Kidney glomerular epithelial cell (primary cell): ENCODE data around the gene COBL.
A peak's percentile ranks its signal among the peaks of the same experiment; 100 is the strongest.

Experiments used
- DNase-seq: peaks from one replicate; lab custom pipeline; 2025; lab: John Stamatoyannopoulos, UW

COBL gene

GRCh38 chr7:51073171-51073570 is 243.4 kb downstream of the COBL start:
- DNase-seq = no peak

DNA sequence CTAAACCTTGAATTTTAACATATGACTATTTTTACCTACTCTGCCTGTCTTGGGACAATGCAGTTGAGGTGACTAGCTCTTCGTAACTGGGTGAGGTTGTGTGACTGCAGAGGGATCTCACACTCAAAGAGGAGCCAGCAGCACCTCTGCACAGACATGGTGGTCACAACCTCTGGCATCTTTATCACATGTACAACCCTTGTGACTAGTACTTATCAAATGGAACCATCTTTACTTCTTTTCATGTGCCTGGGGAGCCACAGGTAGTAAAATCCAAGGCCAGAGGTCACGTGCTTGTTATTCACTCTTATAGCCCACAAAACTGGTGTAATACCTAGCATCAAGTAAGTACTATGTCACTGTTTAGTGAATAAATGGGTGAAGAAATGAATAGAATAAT is 244.3 kb downstream of the COBL start:
- no peak for DNase-seq

DNA sequence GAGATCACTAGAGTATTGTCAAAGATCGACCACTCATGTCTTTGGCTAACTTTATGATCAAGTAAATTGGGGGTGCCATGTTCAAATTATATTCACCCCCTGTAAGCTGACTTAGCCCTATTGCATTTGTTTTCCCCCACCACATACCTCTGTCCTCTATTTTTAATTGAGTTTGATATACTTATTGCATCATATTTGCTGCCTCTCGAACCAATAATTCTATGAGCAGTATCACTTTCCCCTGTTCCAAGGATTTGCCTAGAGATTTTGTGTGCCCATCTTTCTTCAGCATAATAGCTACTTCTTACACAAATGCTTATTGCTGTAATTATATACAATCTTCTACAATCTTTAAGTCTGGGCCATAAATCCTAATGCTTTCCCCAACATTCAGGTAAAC is 245.2 kb downstream of the COBL start:
- DNase-seq = no peak

DNA sequence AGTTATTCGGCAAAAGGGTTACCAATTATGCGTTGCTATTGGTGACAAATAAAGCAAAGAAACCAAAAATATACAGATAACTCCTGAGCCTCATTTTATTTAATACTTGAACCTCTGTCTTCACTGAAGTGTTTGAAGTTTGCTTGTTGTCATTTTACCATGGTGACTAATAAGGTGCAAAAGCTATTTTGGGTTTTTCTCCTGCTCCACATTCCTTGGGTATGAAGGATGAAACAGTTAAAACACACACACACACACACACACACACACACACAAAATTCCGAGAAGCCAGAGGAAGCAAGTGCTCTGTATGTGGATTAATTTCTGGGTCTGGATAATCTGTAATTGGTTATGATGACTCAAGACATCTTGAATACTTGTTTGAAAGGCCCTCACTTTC is 246.5 kb downstream of the COBL start:
- no peak for DNase-seq

DNA sequence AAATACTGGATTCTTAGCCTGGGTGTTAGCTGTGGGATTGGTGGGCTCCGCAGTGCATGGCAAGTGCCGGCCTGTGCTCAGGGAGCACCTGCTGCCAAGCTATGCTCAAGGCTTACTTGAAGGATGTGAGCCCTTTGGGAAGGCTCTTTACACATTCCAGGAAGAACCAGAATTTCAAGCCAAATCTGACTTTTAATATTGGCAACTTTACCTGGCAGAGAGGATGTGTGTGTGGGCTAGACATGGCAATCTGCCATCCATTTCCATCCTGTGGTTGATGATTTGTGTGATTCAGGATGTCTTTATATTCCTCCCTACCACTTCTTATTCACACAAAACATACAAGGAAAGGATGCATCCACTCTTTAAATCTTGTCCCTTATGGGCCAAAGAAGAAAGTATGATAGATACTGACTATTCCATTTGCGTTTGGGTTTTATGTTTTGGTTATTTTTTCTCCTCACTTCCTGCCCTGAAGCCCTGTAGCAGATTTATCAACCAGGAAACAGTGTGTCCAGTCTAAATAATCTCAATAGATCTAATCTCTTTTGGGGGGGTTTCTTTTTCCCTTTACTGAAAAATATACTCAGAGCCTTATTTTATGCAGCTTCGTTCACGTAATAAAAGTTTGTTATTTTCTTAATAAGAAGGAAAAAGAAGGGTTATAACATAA is 247.1 kb downstream of the COBL start:
- peak; percentile 14 for DNase-seq

DNA sequence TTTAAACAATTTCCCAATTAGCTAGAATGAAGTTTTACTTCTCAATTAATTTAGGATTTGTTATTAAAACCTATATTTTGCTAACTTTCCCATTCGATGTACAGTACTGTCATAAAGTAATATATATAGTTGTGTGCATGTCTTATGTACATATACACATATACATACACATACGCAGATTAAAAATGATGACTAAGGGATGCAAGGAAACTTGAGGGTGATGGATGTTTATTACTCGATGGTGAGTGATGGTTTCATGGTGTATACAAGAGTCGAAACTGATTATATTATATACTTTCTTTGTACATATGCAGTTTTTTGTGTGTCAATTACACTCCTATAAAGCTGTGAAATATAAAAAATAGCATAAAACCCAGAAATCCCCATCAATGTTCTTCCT is 248.2 kb downstream of the COBL start:
- no peak for DNase-seq

- DNase-seq = peak; percentile 73
These were observed 248.9 kb downstream of the COBL start for GRCh38 chr7:51067757-51068156.

GRCh38 chr7:51067258-51067657 is 249.4 kb downstream of the COBL start:
- no peak for DNase-seq

DNA sequence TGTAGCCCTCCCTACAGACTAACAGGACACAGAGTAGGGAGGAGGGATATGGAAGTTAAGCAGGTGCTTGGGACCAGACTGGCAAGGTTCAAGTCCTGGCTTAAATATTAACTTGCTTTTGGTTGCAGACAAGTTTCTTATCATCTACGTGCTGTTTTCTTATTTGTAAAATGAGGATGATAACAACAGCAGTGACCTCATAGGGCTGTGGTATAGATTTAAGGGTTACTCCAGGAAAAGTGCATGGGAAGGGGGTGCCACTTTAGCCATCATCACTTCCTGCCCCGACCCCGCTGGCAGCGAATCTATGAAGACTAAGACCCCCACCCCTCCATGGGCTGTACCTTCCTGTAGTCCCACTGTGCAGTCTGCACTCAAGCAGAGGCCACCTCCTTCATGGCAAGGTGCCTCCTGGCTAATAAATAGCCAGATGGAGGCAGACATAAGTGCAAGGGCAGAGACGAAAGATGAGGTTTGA is 250.2 kb downstream of the COBL start:
- no peak for DNase-seq

- no peak for DNase-seq
These were observed 250.8 kb downstream of the COBL start for GRCh38 chr7:51065766-51066165.

- DNase-seq = no peak
These were observed 251.9 kb downstream of the COBL start for GRCh38 chr7:51064688-51065087.

DNA sequence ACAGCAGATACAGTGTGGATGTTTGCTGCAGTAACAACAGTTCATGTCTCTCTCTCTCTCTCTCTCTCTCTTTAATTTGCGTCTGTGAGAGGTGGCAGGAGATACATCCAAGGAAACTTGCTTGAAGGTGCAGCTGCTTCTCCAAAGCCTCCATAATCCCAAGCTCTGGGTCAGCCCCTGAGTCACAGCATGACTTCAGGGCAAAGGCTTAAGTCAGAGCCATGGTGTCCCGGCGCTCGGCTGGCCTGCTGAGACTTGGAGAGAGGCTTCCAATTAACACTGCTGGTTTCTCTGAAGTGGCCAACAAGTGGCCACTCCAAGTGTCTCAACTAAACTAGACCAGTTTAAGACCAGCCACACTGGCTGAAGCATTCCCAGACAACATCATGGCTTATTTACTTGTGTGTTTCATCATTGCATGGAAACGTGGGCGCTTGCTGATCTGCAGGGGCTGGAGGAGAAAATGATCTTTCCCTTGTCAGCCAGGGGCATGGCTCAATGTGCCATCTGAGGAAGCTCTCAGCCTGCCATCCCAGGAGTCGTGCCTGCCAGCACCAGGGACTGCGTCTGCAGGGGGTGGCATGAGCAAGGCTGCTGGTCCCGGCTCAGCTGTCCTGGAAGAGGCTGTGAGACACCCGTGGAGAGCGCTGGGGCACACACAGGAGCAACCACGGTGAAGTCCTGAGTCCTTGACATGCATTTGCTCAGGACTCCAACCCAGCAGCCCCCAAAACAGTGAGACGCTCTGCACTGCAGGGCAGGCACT is 254.2 kb downstream of the COBL start:
- DNase-seq = no peak

GRCh38 chr7:51060536-51060935 is 256.1 kb downstream of the COBL start:
- DNase-seq = no peak

- no peak for DNase-seq
These were observed 257.0 kb downstream of the COBL start for GRCh38 chr7:51059504-51060142.

DNA sequence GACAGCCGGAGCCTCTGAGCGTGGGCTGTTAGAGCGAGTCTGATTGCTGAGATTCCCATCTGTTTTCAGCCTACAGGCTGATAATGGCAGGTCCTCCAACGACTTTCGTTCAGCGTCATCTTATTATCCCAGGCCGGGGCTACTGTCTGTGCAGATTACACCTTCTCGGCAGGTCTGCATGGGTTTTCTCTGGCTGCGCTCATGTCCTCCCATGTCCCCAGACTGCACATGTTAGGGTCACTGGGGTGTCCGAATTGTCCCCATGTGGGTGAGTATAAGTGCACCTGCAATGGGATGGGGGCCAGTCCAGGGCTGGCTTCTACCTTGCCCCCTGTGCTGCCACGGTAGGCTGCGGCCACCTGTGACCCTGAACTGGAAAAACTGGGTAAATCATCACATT is 257.8 kb downstream of the COBL start:
- DNase-seq = no peak

DNA sequence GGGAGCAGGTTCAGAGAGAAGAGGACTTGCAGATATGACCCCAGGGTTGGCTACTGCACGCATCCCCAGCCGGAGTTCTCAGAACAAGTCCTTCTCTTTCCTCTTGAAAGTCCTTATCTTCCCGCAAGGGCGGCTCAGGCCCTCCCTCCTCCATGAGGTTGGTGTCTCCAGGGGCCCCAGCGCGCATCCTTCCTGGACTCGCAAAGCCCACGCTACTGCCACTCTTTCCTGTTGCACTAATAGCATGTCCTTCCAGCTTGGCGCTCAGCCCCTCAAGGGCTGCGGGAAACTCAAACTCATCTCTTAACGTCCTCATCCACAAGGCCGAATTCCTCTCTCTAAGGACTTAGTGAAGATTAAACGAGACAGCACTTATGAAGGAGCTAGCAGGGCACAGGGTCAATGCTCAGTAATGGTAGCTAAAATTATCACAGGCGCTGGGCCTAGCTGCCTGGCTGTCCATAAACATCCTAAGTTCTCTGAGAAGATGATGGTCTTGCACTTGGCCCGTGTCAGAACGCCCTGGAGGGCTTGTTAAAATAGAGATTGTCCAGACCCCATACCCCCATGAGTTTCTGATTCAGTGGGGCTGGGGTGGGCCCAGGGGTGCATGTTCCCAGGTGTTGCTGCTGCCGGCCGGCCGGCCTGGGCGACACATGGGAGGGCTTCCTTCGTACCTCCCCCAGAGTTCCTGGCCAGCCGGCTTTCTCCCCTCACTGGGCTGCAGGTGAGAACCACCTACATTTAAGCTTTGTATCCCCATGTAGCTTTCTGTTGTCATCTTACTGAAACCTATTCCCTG is 261.4 kb downstream of the COBL start:
- no peak for DNase-seq

DNA sequence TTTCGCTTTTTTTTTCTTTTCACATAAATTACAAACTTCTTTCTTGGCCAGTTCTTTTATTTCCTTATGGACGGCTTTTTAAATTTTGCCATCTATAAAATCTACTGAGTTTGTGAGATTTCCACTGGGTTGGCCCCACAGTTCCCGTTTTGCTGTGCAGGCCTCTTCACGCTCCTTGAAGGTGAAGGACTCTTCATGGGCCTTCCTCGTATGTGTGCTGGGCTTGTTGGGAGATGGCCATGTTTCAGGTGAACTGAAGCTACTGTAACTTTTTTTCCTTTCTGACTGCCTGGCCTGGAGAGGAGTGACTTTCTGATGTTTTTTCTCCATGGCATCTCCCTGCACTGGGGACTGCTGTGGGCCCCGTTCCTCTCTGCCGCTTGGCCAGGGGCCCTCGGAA is 262.4 kb downstream of the COBL start:
- no peak for DNase-seq

DNA sequence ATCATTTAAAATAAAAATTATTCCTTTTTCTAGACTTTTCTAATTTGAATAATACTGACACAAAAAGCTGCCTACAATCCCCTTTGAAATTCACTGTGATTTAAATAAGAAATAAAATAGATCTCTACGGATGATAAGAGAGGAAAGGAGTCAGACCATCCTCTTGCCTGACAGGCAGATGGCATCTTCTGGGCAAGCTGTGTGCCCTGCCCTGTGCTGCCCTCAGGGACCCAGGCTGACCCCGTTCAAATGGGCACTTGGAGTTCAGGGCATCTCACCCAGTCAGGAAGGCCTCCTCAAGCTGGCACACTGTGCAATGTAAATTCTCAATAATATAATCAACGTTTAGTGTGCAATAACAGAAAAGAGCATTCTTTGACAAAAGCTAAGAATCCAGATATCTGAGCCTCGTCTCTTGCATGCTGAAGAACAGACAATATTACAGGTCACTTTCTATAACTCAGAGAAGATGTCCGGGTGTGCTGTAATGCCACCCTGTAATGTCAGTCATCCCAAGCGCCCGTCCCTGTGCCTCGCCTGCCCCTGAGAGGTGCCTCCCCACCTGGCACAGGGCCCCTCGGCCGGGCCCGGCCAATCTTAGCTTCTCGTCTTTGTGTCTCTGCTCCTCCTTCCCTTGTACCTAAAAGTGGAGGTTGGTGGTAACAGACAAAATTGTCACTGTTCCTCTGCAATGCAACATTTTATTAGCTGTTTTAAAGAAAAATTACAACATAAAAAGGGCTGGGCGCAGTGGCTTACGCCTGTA is 263.3 kb downstream of the COBL start:
- DNase-seq = no peak

GRCh38 chr7:51046482-51046881 is 270.1 kb downstream of the COBL start:
- peak; percentile 20 for DNase-seq

DNA sequence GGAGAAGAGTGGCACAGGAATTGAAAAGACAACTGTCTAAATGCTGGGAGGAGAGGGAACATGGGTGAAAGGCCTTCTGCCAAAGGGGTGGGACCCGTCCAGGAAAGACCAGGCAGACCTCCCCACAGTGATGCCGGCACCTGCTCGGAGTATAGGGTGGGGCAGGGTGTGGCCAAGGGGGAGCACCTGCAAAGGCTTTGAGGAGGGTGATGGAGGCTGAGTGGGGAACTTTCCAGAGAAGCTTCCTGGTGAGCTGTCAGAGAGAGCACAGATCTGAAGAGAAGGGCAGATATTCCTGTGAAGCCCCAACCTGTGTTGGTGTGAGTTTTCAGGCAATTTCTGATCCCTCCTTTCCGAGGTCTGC is 270.5 kb downstream of the COBL start:
- no peak for DNase-seq

DNA sequence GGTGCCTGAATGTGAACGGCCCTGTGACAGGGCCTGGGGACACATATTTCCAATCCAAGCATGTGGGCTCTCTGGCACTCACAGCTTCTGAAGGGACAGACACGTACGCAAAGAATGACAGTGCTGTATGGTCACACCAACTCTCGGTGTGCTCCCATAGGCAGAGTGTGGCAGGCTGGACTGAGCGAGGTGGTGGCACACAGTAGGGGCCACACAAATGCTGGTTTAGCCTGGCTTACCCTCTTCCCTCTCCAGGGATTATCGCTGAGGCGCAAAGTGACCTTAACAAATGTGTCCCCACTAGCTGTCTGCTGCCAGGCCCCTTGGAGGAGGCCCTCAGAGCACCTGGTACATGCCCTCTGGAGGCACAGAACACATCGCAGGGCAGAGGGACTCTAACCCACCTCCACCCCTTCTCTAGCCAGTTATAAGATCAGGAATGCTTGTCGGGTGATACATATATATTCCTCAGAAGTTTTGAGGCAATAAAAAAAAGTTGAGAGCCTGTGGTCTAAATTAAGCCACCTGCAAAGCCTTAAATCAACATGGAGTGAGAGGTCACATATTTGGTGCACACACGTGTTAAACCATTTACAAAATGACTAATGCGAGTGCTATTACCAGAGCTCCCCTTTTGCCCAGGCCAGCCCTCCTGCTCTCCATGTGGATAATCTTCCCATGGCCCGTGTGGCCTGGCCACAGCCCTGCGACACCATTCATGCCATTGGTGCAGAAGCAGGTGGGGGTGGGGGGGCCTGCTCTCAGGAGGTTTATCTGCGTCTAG is 271.1 kb downstream of the COBL start:
- peak; percentile 94 for DNase-seq
